Suprapubic skin (tissue), 3 donors: ENCODE results near the gene LASP1NB.

ENCODE experiments used
- EP300 ChIP-seq: sonication (generic); formaldehyde crosslinking; IDR thresholded peaks from one replicate; pipeline ENCODE4 v1.6.1; 2017; ENCODE audit warnings: antibody characterized with exemption
- POLR2A ChIP-seq, 2 donors: fragments of 450-650 bp; IDR thresholded peaks; one replicate each; pipeline ENCODE4 v1.6.1; 2017; ENCODE audit warnings: antibody characterized with exemption in 2 of 2, mild to moderate bottlenecking in 2 of 2, moderate library complexity in 2 of 2
- TF ChIP-seq, protein P1 (sequence below), 2 donors: fragments of 200-600 bp in 1 of 2; fragments of 450-650 bp in 1 of 2; sonication (generic) in 1 of 2; IDR thresholded peaks; one replicate each; pipeline ENCODE4 v1.5.1; 2016 to 2019; ENCODE audit warnings: antibody characterized with exemption in 2 of 2, mild to moderate bottlenecking in 1 of 2, moderate library complexity in 1 of 2

DNA sequence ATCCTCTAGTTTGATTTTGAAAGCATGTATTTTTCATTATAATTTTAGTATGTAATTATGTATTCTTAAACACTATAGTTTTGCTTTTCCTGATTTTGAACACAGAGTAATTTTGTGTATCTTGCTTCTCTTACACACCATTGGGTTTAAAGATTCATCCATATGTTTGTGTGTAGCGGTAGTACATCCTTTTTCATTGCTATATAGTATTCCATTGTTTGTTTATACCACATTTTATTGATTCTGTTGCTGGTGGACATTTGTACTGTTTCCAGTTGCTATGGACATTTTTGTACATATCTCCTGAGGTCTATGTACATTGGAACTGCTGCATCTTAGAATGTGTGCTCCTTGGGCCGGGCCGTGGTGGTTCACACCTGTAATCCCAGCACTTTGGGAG is 20.5 kb upstream of the LASP1NB start:
- TF ChIP-seq EP300, result no peak
- TF ChIP-seq, protein P1, sequence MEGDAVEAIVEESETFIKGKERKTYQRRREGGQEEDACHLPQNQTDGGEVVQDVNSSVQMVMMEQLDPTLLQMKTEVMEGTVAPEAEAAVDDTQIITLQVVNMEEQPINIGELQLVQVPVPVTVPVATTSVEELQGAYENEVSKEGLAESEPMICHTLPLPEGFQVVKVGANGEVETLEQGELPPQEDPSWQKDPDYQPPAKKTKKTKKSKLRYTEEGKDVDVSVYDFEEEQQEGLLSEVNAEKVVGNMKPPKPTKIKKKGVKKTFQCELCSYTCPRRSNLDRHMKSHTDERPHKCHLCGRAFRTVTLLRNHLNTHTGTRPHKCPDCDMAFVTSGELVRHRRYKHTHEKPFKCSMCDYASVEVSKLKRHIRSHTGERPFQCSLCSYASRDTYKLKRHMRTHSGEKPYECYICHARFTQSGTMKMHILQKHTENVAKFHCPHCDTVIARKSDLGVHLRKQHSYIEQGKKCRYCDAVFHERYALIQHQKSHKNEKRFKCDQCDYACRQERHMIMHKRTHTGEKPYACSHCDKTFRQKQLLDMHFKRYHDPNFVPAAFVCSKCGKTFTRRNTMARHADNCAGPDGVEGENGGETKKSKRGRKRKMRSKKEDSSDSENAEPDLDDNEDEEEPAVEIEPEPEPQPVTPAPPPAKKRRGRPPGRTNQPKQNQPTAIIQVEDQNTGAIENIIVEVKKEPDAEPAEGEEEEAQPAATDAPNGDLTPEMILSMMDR (IDR thresholded peaks at IDR 0.05), result no peak
- no peak for TF ChIP-seq POLR2A (IDR thresholded peaks at IDR 0.05)
